ENCODE results near the gene AASDH.

Gene AASDH

DNA sequence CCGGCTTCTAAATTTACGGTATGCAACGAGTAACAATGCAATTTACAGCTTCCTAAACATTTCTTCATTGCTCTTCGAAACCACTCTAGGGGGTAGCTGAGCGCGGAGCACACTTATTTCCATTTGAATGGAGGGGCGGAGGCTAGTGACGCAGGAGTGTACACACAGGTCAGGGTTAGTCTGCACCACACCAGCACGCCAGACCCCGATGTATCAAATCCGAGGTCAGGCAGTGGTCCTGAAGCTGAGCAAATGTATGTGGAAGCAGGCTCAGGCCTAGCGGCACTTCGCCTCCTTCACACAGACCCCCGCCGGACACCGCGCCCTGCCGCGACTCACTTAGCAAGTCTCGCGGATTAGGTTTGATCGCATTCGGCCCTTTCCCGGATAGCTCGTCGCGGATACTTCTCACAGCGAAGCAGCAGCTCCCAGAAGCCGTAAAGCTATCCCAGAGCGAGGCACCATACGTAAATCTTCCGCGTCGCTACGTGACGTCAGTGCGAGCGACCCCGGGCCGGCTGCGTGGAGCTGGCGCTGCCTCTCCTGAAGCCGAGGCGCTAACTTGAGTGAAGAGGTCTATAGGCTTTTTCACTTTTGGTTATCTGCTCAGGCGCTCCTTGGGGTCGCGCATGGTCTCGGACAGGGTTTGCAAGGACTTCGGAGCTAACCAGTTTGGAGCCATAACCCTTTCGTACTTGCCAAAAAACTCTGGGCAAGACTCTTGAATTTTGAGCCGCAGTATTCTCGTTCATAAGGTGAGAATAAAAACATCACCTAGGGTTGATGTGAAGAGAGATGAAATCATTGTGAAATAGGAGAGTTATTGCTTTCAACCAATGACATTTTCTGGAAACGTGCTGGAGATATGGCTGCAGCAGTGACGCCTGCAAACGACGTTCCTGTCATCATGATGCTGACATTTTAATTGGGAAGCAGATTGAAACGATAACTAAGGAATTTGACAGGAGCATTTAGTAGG, at the start of gene AASDH:
Gene AASDH (minus strand): TSS at position 469 of the 979 bp plus-strand sequence. CDS start 3,192 bp downstream, outside the sequence.
- H3K27me3 Mint-ChIP-seq: no peaks in the 10 kb centered on the region
- peak; percentile 98 for ATAC-seq
- peaks cover 16% of the 10 kb centered on the region for H3K36me3 Mint-ChIP-seq (ENCODE audit: low read depth)
- H3K27ac Mint-ChIP-seq: peak within 1 kb of the TSS; percentile 96
- peak; percentile 95 for DNase-seq
- H3K4me1 Mint-ChIP-seq: peaks cover 42% of the 10 kb centered on the region
- no peaks in the 10 kb centered on the region for H3K9me3 Mint-ChIP-seq
- peak within 1 kb of the TSS; percentile 97 for H3K4me3 Mint-ChIP-seq

- Mint-ChIP-seq H3K4me3 (peak within 1 kb of the TSS; percentile 98), H3K4me1 (peaks cover 58% of the 10 kb centered on the region), H3K27me3 (no peaks in the 10 kb centered on the region), H3K27ac (peak within 1 kb of the TSS; percentile 99), H3K9me3 (no peaks in the 10 kb centered on the region), H3K36me3 (ENCODE audit: low read depth) (peaks cover 52% of the 10 kb centered on the region)
- ATAC-seq (peak; percentile 79), DNase-seq (peak; percentile 99)
Observed at GRCh38 chr4:56435140-56435926, 48.0 kb upstream of the AASDH start, which contains the start of gene PPAT. TSS of gene PPAT (minus strand) at chr4:56435615. CDS start at chr4:56435477, 138 bp downstream.

GRCh38 chr4:56434599-56435139, 47.4 kb upstream of the AASDH start:
- Mint-ChIP-seq H3K36me3 (ENCODE audit: low read depth) (peaks cover 47% of the 10 kb centered on the region), H3K27me3 (no peaks in the 10 kb centered on the region), H3K4me3 (peak overlapping the region; percentile 98), H3K4me1 (peaks cover 56% of the 10 kb centered on the region), H3K9me3 (no peaks in the 10 kb centered on the region), H3K27ac (peak overlapping the region; percentile 99)
- DNase-seq (peak; percentile 53), ATAC-seq (peak; percentile 4)

DNA sequence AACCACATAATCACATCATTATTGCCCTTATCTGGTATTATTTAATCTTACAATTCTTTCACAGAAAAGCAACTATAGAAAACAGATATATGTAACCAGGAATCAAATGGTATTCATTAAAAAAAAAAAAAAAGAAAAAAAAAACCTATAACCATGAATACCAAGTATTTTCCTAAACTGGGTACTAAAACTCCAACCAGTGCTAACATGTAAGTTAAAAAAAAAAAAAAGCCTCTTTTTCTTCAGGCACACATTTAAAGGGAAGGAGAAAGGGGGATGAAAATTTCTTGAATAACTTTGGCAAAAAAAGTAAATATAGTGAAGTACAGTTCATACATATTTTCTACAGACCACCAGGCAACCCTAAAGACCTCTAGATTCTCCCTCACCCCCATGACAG, 46.0 kb upstream of the AASDH start:
- H3K36me3 Mint-ChIP-seq (ENCODE audit: low read depth): peaks cover 41% of the 10 kb centered on the region

DNA sequence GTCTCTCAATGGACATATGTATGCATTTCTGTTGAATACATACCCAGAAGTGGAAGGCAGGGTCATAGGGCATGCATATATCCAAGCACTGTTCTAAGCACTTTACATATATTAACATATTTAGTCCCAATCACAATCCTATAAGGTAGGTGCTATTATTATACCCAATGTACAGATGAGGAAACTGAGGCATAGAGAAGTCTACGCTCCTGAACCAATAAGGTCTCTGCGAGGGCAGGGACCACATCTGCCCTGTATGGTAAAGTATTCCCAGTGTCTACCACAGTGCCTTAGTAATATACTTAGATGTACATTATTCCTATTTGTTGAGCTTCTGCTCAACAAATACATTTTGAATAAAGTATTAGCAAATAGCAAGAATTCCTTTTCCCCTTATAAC, 42.9 kb upstream of the AASDH start:
- Mint-ChIP-seq H3K4me3 (no peak overlapping the region), H3K9me3 (no peaks in the 10 kb centered on the region), H3K27ac (no peak overlapping the region), H3K36me3 (ENCODE audit: low read depth) (peaks cover 36% of the 10 kb centered on the region), H3K27me3 (no peaks in the 10 kb centered on the region), H3K4me1 (peaks cover 70% of the 10 kb centered on the region)
- DNase-seq: no peak
- no peak for ATAC-seq

More for the DNA sequence above, 46.0 kb upstream of the AASDH start:
- DNase-seq (no peak), ATAC-seq (no peak)
- Mint-ChIP-seq H3K9me3 (no peaks in the 10 kb centered on the region), H3K27me3 (no peaks in the 10 kb centered on the region), H3K27ac (no peak overlapping the region), H3K4me1 (peaks cover 56% of the 10 kb centered on the region), H3K4me3 (peak overlapping the region; percentile 98)

DNA sequence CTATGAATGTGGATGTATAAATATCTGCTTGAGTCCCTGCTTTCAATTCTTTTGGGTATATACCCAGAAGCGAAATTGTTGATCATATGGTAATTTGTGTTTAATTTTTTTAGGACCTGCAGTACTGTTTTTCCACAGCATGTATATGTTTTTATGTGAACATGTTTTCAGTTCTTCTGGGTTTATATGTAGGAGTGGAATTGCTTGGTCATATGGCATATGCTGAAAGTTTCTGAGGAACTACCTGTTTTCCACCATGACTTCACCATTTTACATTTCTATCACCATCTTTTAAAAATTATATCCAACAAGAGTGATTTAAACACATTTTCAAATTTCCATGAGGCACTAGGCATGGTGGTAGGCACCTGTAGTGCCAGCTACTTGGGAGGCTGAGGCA, 39.9 kb upstream of the AASDH start:
- DNase-seq (no peak), ATAC-seq (no peak)
- H3K4me3 Mint-ChIP-seq: no peak overlapping the region
- H3K36me3 Mint-ChIP-seq (ENCODE audit: low read depth): peaks cover 24% of the 10 kb centered on the region
- peaks cover 54% of the 10 kb centered on the region for H3K4me1 Mint-ChIP-seq
- H3K27me3 Mint-ChIP-seq: no peaks in the 10 kb centered on the region
- H3K9me3 Mint-ChIP-seq: no peaks in the 10 kb centered on the region
- no peak overlapping the region for H3K27ac Mint-ChIP-seq

DNA sequence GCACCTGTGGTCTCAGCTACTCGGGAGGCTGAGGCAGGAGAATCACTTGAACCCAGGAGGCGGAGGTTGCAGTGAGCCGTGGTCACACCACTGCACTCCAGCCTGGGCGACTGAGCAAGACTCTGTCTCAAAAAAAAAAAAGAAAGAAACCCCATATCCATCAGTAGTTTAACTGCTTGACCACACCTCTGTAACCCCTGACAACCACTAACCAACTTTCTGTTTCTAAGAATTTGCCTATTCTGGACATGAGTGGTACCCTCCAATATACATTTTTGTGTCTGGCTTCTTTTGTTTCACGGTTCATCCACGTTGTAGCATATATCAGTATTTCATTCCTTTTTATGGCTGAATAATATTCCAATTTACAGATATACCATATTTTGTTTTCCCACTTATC, 39.0 kb upstream of the AASDH start:
- no peaks in the 10 kb centered on the region for H3K9me3 Mint-ChIP-seq
- H3K36me3 Mint-ChIP-seq (ENCODE audit: low read depth): peaks cover 16% of the 10 kb centered on the region
- H3K4me3 Mint-ChIP-seq: no peak overlapping the region
- no peak for ATAC-seq
- no peak for DNase-seq
- H3K27me3 Mint-ChIP-seq: no peaks in the 10 kb centered on the region
- no peak overlapping the region for H3K27ac Mint-ChIP-seq
- H3K4me1 Mint-ChIP-seq: peaks cover 45% of the 10 kb centered on the region

- Mint-ChIP-seq H3K36me3 (ENCODE audit: low read depth) (peaks cover 12% of the 10 kb centered on the region), H3K27ac (no peak overlapping the region), H3K4me1 (peaks cover 40% of the 10 kb centered on the region), H3K9me3 (no peaks in the 10 kb centered on the region), H3K4me3 (no peak overlapping the region), H3K27me3 (no peaks in the 10 kb centered on the region)
- ATAC-seq (no peak), DNase-seq (no peak)
Observed at GRCh38 chr4:56425518-56425917, 38.2 kb upstream of the AASDH start.

- no peaks in the 10 kb centered on the region for H3K27me3 Mint-ChIP-seq
- peaks cover 12% of the 10 kb centered on the region for H3K36me3 Mint-ChIP-seq (ENCODE audit: low read depth)
- no peak overlapping the region for H3K27ac Mint-ChIP-seq
- no peaks in the 10 kb centered on the region for H3K9me3 Mint-ChIP-seq
- peaks cover 39% of the 10 kb centered on the region for H3K4me1 Mint-ChIP-seq
- ATAC-seq: no peak
- peak; percentile 25 for DNase-seq
- no peak overlapping the region for H3K4me3 Mint-ChIP-seq
Observed at GRCh38 chr4:56424697-56425514, 37.6 kb upstream of the AASDH start.

- peaks cover 32% of the 10 kb centered on the region for H3K4me1 Mint-ChIP-seq
- H3K36me3 Mint-ChIP-seq (ENCODE audit: low read depth): peaks cover 12% of the 10 kb centered on the region
- no peaks in the 10 kb centered on the region for H3K9me3 Mint-ChIP-seq
- no peak overlapping the region for H3K27ac Mint-ChIP-seq
- no peak overlapping the region for H3K4me3 Mint-ChIP-seq
- ATAC-seq: no peak
- no peak for DNase-seq
- no peaks in the 10 kb centered on the region for H3K27me3 Mint-ChIP-seq
Observed at GRCh38 chr4:56424176-56424575, 36.9 kb upstream of the AASDH start.

DNA sequence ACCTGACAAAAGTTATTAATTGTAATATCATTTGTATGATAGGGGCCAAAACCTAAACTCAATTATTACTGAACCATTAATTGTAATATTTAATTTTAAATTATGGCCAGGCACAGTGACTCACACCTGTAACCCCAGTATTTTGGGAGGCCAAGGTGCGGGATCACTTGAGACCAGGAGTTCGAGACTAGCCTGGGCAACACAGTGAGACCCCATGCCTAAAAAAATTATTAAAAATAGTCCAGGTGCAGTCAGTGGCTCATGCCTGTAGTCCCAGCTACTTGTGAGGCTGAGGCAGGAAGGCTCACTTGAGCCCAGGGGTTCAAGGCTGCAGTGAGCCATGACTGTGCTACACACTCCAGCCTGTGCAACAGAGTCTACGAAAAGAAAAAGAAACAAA, 30.1 kb upstream of the AASDH start:
- H3K4me1 Mint-ChIP-seq: peaks cover 12% of the 10 kb centered on the region
- no peak overlapping the region for H3K27ac Mint-ChIP-seq
- H3K36me3 Mint-ChIP-seq (ENCODE audit: low read depth): peaks cover 2% of the 10 kb centered on the region
- no peaks in the 10 kb centered on the region for H3K9me3 Mint-ChIP-seq
- H3K27me3 Mint-ChIP-seq: no peaks in the 10 kb centered on the region
- ATAC-seq (no peak), DNase-seq (no peak)
- H3K4me3 Mint-ChIP-seq: no peak overlapping the region

GRCh38 chr4:56416349-56416748, 29.1 kb upstream of the AASDH start:
- H3K9me3 Mint-ChIP-seq: no peaks in the 10 kb centered on the region
- no peak for ATAC-seq
- H3K36me3 Mint-ChIP-seq (ENCODE audit: low read depth): peaks cover 2% of the 10 kb centered on the region
- H3K27me3 Mint-ChIP-seq: no peaks in the 10 kb centered on the region
- no peak overlapping the region for H3K27ac Mint-ChIP-seq
- DNase-seq: no peak
- no peak overlapping the region for H3K4me3 Mint-ChIP-seq
- peaks cover 21% of the 10 kb centered on the region for H3K4me1 Mint-ChIP-seq

- H3K4me1 Mint-ChIP-seq: peaks cover 29% of the 10 kb centered on the region
- H3K27ac Mint-ChIP-seq: no peak overlapping the region
- no peak for DNase-seq
- ATAC-seq: no peak
- no peaks in the 10 kb centered on the region for H3K27me3 Mint-ChIP-seq
- H3K4me3 Mint-ChIP-seq: no peak overlapping the region
- H3K36me3 Mint-ChIP-seq (ENCODE audit: low read depth): peaks cover 2% of the 10 kb centered on the region
- H3K9me3 Mint-ChIP-seq: no peaks in the 10 kb centered on the region
Observed at GRCh38 chr4:56414135-56414670, 26.9 kb upstream of the AASDH start.

Measured in activated naive CD8-positive, alpha-beta T cell treated with anti-CD3 and anti-CD28 coated beads, Interleukin-2, amount 50 U/mL, for 24 hours (primary cell).